GM21723 (cell line): ENCODE data around the gene AVPI1.
"Not testable (repeated sequence)": the region's sequence is repeated elsewhere in the genome, so short reads cannot be mapped to it uniquely, and the experiment has no call there.

Experiments
- ATAC-seq: cut with Tn5 transposase; IDR thresholded peaks from one replicate; pipeline ENCODE4 v1.9.1; 2021; ENCODE audit warnings: mild to moderate bottlenecking, moderate library complexity; ENCODE audit not compliant: unreplicated experiment

AVPI1 gene

GRCh38 chr10:97684368-97684713 is 2.7 kb downstream of the AVPI1 start:
- ATAC-seq, result not testable (repeated sequence)

- no peak for ATAC-seq
Observed at GRCh38 chr10:97683556-97684367, 3.3 kb downstream of the AVPI1 start.

GRCh38 chr10:97682042-97682441 is 5.0 kb downstream of the AVPI1 start:
- no peak for ATAC-seq

GRCh38 chr10:97679594-97679993 is 7.4 kb downstream of the AVPI1 start:
- ATAC-seq, result no peak

GRCh38 chr10:97676770-97677581 is 10.1 kb downstream of the AVPI1 start:
- ATAC-seq, result peak; percentile 70

GRCh38 chr10:97675222-97675621 is 11.8 kb downstream of the AVPI1 start:
- no peak for ATAC-seq

GRCh38 chr10:97673736-97674525 is 13.1 kb downstream of the AVPI1 start:
- no peak for ATAC-seq

- no peak for ATAC-seq
Observed at GRCh38 chr10:97669571-97669970, 17.5 kb downstream of the AVPI1 start.

- ATAC-seq, result no peak
Observed at GRCh38 chr10:97667463-97667862, 19.6 kb downstream of the AVPI1 start.

- no peak for ATAC-seq
Observed at GRCh38 chr10:97666992-97667391, 20.0 kb downstream of the AVPI1 start.

GRCh38 chr10:97664282-97664850 is 22.7 kb downstream of the AVPI1 start:
- no peak for ATAC-seq

GRCh38 chr10:97659589-97659988 is 27.5 kb downstream of the AVPI1 start:
- ATAC-seq, result no peak

GRCh38 chr10:97656777-97657176 is 30.3 kb downstream of the AVPI1 start:
- ATAC-seq, result no peak

- no peak for ATAC-seq
Observed at GRCh38 chr10:97651773-97652172, 35.3 kb downstream of the AVPI1 start.

GRCh38 chr10:97650726-97651125 is 36.3 kb downstream of the AVPI1 start:
- ATAC-seq, result no peak

GRCh38 chr10:97649405-97649750 is 37.7 kb downstream of the AVPI1 start:
- not testable (repeated sequence) for ATAC-seq

- peak; percentile 95 for ATAC-seq
Observed at GRCh38 chr10:97648562-97649404, 38.3 kb downstream of the AVPI1 start.

- no peak for ATAC-seq
Observed at GRCh38 chr10:97647556-97647955, 39.5 kb downstream of the AVPI1 start.

GRCh38 chr10:97644936-97645335 is 42.1 kb downstream of the AVPI1 start:
- ATAC-seq, result no peak

GRCh38 chr10:97643441-97643985 is 43.5 kb downstream of the AVPI1 start:
- ATAC-seq, result no peak
